Astrocyte (in vitro differentiated cells and primary cell): ENCODE data around the gene PRKRA.

Experiments used
- EZH2 ChIP-seq: IDR thresholded peaks from 2 replicates; pipeline ENCODE4 v1.6.1; 2012; ENCODE audit warnings: mild to moderate bottlenecking, low read length, inconsistent platforms; ENCODE audit not compliant: insufficient read depth
- TF ChIP-seq, protein P1 (sequence below): IDR thresholded peaks from 2 replicates; pipeline ENCODE4 v1.5.1; 2011; ENCODE audit warnings: low read depth, mild to moderate bottlenecking, inconsistent platforms, low read length, moderate library complexity; ENCODE audit not compliant: insufficient read depth

DNA sequence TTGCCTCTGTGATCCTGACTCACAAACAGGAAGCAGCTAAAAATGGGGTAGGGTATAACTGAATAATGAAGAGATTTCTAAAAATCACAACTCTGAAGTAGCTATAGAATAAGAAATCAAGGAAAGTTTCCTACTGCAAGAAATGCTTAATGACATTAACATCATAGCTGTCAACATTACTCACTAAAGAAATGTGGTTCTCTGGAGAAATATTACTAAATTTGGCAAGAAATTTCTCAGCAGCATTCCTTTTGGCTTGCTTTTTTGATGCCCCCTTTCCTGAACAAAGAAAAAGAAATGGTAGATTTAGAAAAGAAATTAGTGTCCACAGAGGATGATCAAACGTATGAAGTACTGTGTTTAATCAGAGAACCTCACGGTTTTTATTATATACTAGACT is 9.5 kb downstream of the PRKRA start:
- TF ChIP-seq EZH2, result no peak
- TF ChIP-seq, protein P1, sequence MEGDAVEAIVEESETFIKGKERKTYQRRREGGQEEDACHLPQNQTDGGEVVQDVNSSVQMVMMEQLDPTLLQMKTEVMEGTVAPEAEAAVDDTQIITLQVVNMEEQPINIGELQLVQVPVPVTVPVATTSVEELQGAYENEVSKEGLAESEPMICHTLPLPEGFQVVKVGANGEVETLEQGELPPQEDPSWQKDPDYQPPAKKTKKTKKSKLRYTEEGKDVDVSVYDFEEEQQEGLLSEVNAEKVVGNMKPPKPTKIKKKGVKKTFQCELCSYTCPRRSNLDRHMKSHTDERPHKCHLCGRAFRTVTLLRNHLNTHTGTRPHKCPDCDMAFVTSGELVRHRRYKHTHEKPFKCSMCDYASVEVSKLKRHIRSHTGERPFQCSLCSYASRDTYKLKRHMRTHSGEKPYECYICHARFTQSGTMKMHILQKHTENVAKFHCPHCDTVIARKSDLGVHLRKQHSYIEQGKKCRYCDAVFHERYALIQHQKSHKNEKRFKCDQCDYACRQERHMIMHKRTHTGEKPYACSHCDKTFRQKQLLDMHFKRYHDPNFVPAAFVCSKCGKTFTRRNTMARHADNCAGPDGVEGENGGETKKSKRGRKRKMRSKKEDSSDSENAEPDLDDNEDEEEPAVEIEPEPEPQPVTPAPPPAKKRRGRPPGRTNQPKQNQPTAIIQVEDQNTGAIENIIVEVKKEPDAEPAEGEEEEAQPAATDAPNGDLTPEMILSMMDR, result no peak
